GM18519 (cell line): ENCODE data around the gene IL18RAP.

Experiments
- ATAC-seq: cut with Tn5 transposase; IDR thresholded peaks from one replicate; pipeline ENCODE4 v1.9.1; 2021; ENCODE audit warnings: mild to moderate bottlenecking, moderate library complexity; ENCODE audit not compliant: unreplicated experiment, low FRiP score

Gene IL18RAP

DNA sequence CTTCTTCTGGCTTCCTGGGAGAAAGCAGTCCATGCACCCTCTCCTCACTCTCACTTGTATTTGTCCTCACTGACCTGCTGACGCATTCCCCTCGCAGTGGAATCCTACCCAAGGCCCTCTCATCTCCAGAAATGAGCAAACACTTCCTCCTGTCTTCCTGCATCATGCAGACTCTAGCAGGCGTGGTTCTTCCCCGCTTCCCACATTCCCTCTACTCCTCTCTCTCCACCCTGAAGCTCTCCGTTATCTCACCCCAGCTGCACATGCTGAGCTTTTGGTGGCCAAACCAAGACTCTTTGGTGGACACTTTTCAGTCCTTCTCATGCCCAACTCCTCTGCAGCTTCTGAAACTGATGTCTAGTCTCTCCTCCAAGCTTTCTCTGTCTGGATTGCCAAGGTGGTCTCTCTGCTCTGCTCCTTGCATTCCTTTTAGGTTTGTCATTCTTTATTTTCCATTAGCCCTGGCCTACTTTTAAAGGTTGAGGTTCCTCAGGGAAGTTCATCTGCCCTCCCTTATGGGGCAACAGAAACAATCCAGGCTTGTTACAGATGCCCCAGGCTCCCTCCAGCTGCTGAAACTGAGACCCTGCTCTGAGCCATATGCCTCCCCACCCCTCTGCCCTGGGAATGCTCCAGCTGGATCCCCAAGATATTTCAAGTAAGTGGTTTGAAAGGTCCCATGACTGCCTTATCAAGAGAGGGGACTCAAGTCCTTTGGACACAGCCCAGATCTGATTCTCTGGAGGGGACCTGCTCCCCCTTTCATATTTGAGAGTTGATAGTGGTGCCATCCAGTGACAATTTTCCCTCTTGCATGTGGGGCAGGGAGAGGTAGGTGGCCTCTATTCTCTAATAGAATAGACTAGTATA is 835 bp upstream of the IL18RAP start:
- ATAC-seq: no peak

DNA sequence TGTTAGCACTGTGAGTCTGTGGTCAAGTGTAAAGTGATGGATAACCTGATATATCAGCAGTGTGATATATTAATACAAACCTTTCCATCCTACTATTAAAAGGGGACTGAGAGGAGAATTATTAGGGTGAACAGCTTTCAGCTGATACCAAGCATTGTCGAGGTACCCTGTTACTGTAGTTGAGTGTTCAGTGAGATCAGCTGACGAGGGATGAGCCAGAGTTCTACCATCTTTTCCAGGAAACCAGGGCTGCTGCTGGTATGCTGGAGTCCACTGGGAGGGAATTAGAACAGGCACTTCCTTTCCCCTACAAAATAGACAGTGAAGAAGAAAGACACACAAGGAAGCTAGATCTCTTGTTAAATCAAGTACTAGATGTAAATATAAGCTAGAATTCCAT is 408 bp downstream of the IL18RAP start:
- no peak for ATAC-seq

DNA sequence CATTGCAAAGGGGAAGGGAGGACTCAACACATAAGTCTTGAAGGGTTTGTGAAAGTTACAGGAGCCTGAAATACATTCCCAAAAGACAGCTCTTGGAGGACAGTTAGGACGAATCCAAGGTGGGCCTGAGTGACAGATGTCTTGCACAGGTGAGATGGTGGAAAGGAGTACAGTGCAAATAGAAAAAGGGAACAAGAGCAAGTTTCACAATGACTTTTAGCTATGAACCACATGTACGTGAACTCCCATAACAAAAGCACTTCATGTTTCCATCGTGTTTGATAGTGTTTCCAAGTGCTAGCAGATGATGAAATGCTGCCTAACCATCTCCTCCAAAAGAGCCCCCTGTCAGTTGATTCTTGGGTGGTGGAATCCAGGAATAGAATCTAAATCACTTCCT is 1.8 kb downstream of the IL18RAP start:
- peak; percentile 94 for ATAC-seq

DNA sequence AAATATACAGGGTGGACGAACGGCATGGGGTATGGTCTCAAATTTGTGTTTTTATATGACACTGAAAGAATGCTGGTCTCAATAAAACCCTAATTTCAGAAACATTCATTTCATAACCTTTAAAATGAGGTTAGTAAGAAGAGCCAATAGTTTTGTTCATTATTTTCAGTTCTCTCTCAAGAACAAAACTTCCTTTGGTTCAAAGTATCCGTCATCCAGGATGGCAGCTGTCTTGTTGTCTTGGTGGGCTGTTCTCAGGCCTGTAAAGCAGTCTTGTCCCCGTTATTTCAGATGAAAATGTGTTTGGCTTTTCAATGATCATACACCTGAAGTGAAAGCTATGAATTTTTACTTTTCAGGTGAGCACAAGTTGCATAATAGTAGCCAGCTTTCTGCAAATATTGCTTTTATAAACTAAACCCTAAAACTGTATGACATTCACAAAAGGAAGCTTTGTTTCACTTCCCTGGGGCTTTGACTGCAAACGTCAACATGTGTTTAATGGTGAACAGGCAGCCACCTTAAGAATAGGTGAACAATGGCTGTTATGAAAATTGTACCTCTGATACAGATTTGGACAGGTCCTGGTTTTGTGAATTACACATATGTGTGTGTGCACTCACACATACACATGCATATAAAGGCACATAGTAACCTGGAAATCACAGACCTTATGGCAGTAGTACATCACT is 2.6 kb downstream of the IL18RAP start:
- ATAC-seq: no peak

DNA sequence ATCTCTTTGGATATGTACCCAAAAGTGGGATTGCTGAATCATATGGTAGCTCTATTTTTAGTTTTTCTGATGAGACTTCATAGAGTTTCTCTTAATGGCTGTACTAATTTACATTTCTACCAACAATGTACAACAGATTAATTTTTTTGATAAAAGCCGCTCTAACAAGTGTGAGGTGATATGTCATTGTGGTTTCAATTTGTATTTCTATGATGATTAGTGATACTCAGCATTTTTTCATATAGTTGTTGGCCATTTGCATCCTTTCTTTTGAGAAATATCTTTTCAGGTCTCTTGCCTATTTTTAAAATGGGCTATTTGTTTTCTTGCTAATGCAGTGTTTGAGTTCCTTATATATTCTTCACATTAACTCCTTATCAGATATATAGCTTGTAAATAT is 4.3 kb downstream of the IL18RAP start:
- no peak for ATAC-seq

DNA sequence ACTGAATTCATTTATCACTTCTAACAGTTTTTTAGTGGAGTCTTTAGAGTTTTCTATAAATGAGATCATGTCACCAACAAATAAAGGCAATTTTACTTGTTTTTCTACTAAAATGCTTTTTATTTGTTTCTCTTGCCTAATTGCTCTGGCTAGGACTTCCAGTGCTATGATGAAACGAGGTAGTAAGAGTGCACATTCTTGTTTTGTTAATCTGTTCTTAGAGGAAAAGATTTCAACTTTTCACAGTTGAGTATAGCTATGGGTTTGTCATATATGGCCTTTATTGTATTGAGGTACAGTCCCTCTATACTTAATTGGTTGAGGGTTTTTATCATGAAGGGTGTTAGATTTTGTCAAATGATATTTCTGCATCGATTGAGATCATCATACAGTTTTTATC is 5.6 kb downstream of the IL18RAP start:
- ATAC-seq: no peak

DNA sequence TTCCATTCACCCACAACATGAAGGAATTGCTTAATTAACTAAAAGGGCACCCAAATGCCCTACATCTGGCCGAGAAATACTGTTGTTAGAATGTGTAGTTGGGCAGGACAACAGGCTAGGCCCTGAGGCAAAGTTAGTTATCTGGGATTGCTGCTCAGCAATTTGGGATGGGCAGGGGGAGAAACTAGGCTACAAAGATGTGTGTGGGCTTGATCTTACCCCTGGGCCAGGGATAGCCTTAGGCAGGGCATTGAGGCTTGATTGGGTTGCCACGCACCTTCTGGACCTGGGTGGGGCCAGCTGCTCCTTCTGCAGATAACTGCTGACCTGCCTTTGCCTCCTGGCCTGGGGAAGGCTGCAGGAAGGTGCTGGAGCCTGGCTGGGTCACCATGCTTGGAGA is 9.4 kb downstream of the IL18RAP start:
- no peak for ATAC-seq

DNA sequence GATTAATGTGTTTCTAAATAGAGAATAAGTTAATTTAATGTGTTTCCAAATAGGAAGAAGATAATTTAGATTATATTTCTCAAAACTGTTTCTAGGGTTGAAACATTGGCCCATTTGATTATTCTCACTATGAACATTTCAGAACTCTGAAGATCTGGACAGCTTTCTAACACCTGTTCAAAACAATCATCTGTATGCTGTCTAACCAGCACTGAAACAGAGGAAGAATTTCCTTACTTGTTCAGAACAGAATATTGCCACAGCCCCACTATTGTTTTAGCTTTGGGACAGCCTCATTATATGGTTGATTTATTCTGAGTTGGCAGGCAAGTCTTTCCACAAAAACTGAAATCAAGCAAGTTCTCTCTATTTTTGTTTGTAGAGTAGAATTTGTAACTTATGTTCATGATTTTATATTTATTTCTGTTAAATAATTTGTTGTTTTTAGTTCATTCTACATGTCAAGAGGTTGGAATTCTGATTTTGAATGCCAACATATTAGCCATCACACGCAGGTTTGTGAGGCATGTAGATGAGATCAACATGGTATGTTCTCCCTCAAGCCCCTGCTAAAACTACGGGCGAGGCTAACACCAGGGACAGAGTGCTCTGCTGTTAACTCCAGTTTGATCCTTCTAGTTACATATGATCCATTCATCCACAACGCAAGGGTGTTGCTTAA is 11.2 kb downstream of the IL18RAP start:
- ATAC-seq: no peak

DNA sequence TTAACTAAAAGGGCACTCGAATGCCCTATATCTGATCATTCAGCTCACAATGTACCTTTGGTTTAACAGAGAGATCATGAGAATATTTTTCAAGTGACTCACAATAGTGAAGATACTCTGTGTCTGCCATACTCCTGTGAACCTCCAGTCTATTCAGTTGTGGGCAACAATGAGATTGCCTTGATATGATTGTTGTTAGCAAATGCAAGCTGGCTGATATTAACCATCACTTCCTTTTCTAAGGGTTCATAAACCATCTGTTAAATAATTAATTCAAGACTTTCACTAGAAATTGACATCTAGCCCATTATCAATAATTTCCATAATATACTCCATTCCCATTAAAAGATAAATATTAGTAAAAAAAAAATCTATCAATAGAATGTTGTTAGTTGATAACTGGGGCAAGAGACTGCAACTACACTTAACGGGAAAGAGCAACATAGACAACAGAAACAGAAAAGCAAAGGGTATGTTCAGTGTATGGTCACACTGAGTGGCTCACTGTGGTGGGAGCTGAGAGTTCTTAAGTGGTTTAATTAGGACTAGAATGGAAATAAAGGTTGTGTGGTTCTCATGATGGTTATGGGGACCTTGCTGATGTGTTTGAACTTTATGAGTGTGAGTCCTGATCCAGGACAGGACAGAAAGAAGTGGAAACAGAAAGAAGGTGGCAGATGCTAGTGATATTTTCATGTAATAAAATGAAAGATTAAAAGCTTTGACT is 11.9 kb downstream of the IL18RAP start:
- peak; percentile 50 for ATAC-seq

DNA sequence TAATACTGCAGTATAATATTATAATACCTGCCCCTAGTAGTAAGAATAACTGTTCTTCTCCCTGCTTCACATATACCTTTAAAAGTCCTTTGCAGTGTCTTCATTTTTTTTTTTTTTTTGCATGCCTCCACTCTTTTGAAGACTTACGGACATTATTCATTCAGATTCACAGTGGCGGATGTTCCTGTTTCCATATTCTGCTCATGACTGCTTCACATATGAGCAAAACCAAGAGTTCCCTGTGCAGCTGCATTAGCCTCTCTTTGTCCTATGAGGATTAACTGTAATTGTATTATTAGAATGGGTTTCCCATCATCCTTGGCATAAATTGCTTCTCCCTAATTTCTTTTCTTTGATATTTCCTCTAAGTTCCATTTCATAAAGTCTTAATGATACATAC is 12.8 kb downstream of the IL18RAP start:
- no peak for ATAC-seq

DNA sequence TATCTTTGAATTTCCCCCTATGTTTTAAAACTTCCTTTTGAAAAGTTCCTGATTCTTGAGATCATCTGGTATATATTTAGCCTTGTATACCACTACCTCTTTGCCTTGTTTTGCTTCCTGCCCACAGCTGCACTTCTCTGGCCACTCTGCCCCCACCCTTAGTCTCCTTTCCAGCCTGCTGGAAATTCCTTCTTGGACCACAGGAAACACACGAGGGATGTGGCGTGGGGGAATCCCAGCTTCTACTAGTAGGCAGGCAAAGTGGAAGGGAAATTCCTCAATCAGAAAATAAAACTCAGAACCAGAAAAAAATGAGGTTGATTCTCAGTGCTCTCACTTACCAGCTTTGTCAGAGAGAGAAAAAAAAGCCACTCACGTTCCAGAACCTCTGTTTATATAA is 13.4 kb downstream of the IL18RAP start:
- no peak for ATAC-seq

DNA sequence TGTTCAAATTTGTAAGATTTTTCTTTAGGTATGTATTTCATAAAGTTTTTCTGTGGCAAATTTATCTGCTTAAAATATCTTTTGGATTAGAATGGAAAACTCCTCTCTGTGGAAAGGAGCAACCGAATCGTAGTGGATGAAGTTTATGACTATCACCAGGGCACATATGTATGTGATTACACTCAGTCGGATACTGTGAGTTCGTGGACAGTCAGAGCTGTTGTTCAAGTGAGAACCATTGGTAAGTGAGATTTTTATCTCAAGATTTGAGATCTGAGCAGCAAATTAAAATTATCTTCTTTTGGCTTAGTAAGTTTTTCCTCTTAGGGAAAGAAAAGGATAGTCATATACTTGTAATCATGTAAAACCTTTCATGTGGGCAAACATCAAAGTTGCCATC is 14.2 kb downstream of the IL18RAP start:
- ATAC-seq: no peak

DNA sequence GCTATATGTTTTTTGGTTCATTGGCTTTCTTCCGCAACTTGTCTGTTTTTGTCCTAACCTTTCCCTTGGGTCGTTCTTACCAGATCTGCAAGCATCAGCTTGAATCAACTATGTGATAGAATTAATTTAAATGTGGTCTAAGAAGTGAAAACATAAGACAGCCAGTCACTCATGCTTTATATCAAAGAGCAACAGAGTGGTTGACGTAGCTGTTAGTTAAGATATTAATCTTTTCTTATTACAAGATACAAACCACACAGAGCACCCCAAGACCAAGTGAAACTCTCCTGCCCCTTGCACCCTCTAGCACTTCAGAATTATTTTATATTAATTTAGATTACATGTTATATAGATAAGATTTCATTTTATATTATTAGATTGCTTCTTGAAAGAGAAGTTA is 15.2 kb downstream of the IL18RAP start:
- no peak for ATAC-seq

DNA sequence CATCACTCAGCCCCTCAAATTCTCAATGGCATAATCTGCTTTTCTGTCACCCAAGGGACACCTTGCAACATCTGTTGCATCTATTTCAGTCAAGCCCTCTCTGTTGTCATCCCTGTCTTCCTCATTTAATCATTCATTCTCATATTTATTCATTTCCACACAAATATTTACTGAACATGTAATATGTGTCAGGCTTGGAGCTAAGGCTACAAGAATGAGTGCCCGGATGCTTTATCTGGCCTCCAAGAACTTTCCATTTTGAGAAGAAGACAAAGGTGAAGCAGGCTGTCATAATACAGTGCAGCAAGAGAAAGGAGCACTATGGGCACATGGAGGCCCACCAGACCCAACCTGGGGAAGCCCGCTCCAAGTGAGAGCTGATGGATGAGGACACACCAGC is 15.6 kb downstream of the IL18RAP start:
- ATAC-seq: no peak

DNA sequence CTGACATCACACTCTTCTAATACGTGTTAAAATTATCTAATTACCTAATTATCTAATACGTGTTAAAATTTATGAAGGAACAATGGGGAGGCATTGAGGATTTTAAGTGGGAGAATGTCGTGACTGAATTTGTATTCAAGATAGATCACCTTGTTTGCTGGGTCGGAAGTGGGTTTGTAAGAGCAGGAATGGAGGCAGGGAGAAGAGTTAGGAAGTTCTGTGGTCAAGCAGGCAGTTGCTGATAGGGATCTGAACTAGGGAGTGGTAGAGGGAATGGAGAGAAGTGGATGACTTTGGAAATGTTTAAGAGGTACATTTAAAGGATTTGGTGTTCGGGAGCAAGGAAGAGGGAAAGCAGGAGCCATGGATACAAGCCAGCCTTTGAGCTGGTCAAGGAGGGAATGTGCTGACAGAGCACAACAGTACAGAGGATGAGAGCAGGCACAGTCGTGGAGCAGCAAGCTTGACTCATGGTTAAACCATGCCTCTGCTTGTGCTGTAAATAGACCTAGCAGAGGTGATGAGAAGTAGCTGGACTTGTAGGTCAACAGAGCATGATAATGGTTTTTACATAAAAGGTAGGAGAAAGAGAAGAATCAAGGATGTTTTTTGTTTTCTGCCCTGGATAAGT is 16.2 kb downstream of the IL18RAP start:
- no peak for ATAC-seq

DNA sequence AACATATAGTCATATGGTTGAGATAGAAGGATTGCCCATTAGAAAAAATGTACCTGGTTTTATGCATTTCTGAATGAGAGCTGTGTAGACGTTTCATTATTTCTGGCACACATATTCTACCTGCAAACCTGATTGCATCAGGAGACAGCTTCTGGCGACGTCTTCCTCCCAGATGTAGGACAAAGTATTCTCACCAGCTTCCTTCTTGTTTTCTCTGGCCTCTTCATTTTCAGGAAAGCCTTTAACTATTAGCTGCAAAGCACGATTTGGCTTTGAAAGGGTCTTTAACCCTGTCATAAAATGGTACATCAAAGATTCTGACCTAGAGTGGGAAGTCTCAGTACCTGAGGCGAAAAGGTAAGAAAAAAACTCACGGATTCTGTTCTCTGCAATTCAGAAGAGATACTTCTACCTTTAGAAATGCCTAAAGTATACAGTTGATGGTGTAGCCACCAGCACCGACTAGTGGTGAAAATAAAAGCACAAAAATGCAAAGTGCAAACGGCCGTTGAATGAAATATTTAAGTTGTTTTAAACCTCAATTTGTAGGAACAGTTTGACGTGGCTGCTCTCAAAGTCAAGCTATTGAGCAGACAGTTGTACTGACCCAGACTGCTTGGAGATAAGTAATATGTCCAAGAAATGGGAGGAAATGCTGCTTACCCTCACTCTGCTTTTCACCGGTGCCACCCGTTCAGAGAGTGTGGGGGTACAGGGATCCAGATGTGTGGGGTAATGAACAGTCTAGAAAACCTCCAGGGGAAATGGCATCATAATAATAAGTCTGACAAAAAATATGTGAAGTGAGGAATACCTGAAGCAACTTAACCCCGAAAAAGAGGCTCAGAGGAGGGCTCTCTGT is 20.2 kb downstream of the IL18RAP start:
- peak; percentile 67 for ATAC-seq

DNA sequence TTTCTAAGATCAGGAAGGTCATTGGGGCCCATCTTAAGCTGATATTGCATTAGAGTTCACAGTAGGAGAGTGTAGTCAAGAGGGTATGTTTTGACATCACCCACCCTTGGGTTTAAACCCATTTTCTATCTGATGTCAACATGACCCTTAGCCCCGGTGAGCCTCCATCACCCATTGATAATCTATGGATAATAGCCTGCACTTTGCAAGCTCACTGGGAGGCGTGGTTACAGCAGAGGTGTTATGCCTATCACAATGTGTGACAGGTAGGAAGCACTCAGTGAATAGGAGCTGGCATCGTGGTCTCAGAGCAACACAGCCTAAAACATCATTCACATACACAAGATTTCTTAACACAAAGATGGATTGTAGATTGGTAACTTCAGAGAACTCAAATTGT is 21.3 kb downstream of the IL18RAP start:
- ATAC-seq: no peak

DNA sequence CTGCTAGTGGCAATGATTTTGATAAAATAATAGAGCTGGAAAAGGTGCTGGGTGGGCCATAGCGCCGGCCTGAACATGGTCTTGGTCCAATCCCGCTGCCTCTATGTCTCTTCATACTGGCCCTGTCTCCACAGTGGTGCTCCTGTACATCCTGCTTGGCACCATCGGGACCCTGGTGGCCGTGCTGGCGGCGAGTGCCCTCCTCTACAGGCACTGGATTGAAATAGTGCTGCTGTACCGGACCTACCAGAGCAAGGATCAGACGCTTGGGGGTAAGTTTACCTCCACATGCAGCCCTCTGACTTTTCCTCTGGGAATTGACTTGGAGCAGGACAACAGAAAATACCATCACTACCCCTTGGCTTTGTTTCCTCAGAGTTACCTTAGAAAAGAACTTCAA is 24.0 kb downstream of the IL18RAP start:
- no peak for ATAC-seq

DNA sequence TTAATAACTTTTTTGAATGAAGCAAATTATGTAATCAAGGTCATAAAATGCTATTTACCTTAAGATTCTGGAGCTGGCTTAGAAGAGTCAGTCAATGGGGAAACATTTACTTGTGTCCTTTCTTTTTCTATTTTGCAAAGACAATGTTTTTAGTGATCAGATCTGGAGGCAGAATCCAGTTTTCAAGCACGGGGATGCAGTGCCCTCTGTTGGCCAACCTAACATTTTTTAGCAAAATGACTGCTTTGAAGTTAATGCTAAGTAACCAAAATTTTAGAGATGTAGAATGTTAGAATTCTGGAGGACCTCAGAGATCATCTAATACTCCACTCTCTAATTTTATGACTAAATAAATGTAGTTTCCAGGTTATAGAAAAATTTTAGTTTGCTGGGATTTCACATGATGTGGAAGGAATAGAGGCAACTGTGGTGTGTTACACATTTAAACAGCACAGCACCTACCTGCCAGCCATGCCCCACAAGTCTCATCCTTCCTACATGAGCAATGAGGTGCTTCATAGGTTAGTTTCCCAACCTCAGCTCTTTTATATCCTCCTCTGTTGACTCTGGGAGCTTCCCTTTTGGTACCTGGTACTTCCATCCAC is 26.5 kb downstream of the IL18RAP start:
- ATAC-seq: no peak
